Measurements from ENCODE around the gene CHST11.
"Not testable (repeated sequence)": the region's sequence is repeated elsewhere in the genome, so short reads cannot be mapped to it uniquely, and the experiment has no call there.

- not testable (repeated sequence) for TF ChIP-seq CTCF, POLR2A (IDR thresholded peaks at IDR 0.05)
These were observed 287.2 kb downstream of the CHST11 start for GRCh38 chr12:104743753-104744548.
